Right lobe of liver (tissue), 6 donors: Measurements from ENCODE around the gene BEND6. TPM values are rescaled to one million over a fixed set of nuclear protein-coding genes. Genes with fewer than 3 reads are reported as not detected.

Source experiments
- ATAC-seq, 4 donors: fragments of 200-7000 bp; cut with Tn5 transposase; one replicate each; pipeline ENCODE4 v1.9.1; 2020; ENCODE audit warnings: mild to moderate bottlenecking in 4 of 4, moderate library complexity in 4 of 4
- DNase-seq, 3 donors: peaks; one replicate each; pipeline ENCODE4 v3.0.0-alpha.2; 2020
- H3K27ac ChIP-seq, 3 donors: fragments of 200-600 bp; one replicate each; pipeline ENCODE4 v1.8.0; 2022
- H3K27me3 ChIP-seq, 2 donors: fragments of 200-600 bp; one replicate each; pipeline ENCODE4 v1.8.0; 2022
- H3K36me3 ChIP-seq, 4 donors: fragments of 200-600 bp; sonication (generic) in 1 of 4; one replicate each; pipeline versions ENCODE4 v1.5.1 to v1.8.0; 2017 to 2022; ENCODE audit warnings: control low read depth in 1 of 4
- H3K4me1 ChIP-seq, 4 donors: fragments of 200-600 bp; sonication (generic) in 1 of 4; one replicate each; pipeline versions ENCODE4 v1.5.1 to v1.8.0; 2017 to 2022; ENCODE audit warnings: control low read depth in 1 of 4
- H3K4me3 ChIP-seq, 3 donors: fragments of 200-600 bp; one replicate each; pipeline ENCODE4 v1.8.0; 2022
- H3K9me3 ChIP-seq, 4 donors: fragments of 200-600 bp; sonication (generic) in 1 of 4; one replicate each; pipeline versions ENCODE4 v1.5.1 to v1.8.0; 2017 to 2022; ENCODE audit warnings: control low read depth in 1 of 4
- POLR2A ChIP-seq: fragments of 450-650 bp; IDR thresholded peaks from one replicate; pipeline ENCODE4 v1.6.1; 2017; ENCODE audit warnings: antibody characterized with exemption, mild to moderate bottlenecking
- WGBS: methylation state at CpG from one replicate; pipeline ENCODE4 v1.1.6; 2018; ENCODE audit warnings: low coverage, low lambda C conversion rate; ENCODE audit not compliant: insufficient coverage; ENCODE audit errors: missing lambda C conversion rate; 5-methylcytosine and 5-hydroxymethylcytosine counted together
- intact Hi-C, 2 donors: fragments of 100-400 bp; cut with DNase I; formaldehyde crosslinking; loops; one replicate each; pipeline versions ENCODE4 v1.11.2 to v1.14.1; 2022
- long read RNA-seq: library from polyadenylated mRNA; unstranded; transcript quantifications from one replicate; pipeline ENCODE4 v2.0.0, GENCODE V29; 2019
- total RNA-seq, 6 experiments: library from RNA; depleted of rRNA in 2 of 6; stranded (reverse); fragments of >200 nt in 2 of 6; fragmentation: NEBNext Ultra II Directional in 3 of 6; extraction: Animal tissue kit (Norgen Biotek cat#: 25700) in 3 of 6; gene quantifications; one replicate each; pipeline versions ENCODE4 v1.1.0 to v1.2.4, GENCODE V29; 2016 to 2023
- TF ChIP-seq, protein P1 (sequence below), 4 donors: fragments of 200-600 bp in 3 of 4; fragments of 450-650 bp in 1 of 4; IDR thresholded peaks; one replicate each; pipeline versions ENCODE4 v1.5.1 to v1.8.0; 2016 to 2022; ENCODE audit warnings: antibody characterized with exemption in 4 of 4, mild to moderate bottlenecking in 2 of 4
- donor health status: DM: no; HTN: yes; CAD: no.
- donor health status: DM: no; HTN: no; CAD: no.
- donor health status: DM: no; HTN: no; CAD: no.
- donor health status: DM: no; HTN: yes; CAD: no.
- donor health status: DM: no; HTN: yes; CAD: no.

Gene BEND6, protein sequence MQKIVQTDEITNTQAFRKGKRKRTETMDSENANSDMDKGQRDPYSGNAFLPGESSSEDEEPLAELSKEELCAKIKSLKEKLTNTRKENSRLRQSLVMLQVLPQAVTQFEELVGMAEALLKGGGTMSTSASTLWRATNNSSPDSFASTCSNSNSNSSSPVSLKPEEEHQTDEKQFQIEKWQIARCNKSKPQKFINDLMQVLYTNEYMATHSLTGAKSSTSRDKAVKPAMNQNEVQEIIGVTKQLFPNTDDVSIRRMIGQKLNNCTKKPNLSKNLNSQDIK
- not detected for total RNA-seq
- long read RNA-seq, result 0 reads

DNA sequence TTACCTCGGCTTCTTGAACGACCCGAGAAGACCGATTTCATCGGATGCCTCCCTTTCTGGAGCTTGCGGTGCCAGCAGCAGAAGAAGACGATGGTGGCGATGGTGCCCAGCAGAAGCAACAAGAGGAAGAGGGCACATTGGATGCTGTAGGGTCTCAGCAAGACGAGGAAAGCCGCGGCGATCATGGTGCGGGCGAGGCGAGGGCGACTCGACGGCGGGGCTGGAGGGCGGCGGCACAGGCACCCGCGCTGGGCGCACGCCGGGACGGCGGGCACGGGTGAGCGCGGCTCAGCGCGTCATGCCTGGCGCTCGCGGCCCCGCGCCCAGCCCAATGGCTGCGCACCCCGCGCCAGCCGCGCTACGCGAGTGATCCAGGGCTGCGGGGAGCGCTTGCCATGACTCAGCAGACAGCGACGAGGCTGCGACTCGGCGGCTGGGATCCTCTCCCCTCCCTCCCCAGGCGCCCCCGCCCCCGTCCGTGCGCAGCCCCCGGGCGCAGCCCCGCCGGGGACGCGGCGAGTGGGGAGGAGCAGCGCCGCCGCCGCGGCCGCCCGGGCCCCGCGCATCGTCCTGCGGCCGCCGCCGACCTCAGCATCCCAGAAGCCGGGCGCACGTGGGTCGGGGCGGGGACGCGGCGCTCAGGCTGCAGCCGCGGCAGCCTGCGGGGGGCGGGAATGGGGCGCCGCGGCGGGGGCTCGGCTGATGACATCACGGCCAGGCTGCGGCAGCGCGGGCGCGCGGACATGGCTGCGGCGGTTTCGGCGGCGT, at the start of gene BEND6:
Gene BEND6, plus strand, starts transcription at position 705 of the 768 bp plus-strand sequence. CDS start 26,704 bp downstream, outside the sequence.
- no peak within 1 kb of the TSS for H3K27ac ChIP-seq
- H3K4me3 ChIP-seq, result peak within 1 kb of the TSS; percentile 31 to 57 (median 32)
- peak; percentile 31 to 45 (median 38) for ATAC-seq
- intact Hi-C loops, result no loop called here
- H3K9me3 ChIP-seq, result no peaks in the 10 kb centered on the region
- peaks cover 0 to 9% (median 0%) of the 10 kb centered on the region in 4 donors for H3K4me1 ChIP-seq
- TF ChIP-seq, protein P1, sequence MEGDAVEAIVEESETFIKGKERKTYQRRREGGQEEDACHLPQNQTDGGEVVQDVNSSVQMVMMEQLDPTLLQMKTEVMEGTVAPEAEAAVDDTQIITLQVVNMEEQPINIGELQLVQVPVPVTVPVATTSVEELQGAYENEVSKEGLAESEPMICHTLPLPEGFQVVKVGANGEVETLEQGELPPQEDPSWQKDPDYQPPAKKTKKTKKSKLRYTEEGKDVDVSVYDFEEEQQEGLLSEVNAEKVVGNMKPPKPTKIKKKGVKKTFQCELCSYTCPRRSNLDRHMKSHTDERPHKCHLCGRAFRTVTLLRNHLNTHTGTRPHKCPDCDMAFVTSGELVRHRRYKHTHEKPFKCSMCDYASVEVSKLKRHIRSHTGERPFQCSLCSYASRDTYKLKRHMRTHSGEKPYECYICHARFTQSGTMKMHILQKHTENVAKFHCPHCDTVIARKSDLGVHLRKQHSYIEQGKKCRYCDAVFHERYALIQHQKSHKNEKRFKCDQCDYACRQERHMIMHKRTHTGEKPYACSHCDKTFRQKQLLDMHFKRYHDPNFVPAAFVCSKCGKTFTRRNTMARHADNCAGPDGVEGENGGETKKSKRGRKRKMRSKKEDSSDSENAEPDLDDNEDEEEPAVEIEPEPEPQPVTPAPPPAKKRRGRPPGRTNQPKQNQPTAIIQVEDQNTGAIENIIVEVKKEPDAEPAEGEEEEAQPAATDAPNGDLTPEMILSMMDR (IDR thresholded peaks at IDR 0.05), result no peak
- no peak for TF ChIP-seq POLR2A
- no CpG with 5 or more reads among the region's 107 CpGs for WGBS
- H3K27me3 ChIP-seq, result peaks cover 0 to 17% of the 10 kb centered on the region in 2 donors
- peak in 1 of 3 donors; percentile 40 for DNase-seq
- H3K36me3 ChIP-seq, result no peaks in the 10 kb centered on the region

DNA sequence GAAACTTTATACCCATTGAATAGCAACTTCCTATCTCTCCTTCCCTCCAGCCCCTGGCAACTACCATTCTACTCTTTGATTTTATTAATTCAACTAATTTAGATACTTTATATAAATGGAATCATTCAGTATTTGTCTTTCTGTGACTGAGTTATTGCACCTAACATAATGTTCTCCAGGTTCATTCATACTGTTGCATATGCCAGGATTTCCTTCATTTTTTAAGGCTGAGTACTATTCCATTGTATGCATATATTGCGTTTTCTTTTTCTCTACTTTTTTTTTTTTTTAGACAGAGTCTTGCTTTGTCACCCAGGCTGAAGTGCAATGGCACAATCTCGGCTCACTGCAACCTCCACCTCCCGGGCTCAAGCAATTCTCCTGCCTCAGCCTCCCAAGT, 49.5 kb upstream of the BEND6 start:
- no peak for ATAC-seq
- TF ChIP-seq POLR2A, result no peak
- TF ChIP-seq, protein P1 (IDR thresholded peaks at IDR 0.05), result no peak
- 85% methylated on average over 3 of the region's 3 CpGs for WGBS
- intact Hi-C loops, result loop anchor here in 1 of 2 donors (10.0 kb wide), 1 partner anchor 409 kb away; the partner anchor contains the start of gene PRIM2
- DNase-seq, result no peak
- Histone ChIP-seq H3K27ac (no peak overlapping the region), H3K4me1 (no peaks in the 10 kb centered on the region), H3K36me3 (no peaks in the 10 kb centered on the region), H3K4me3 (no peak overlapping the region), H3K27me3 (no peaks in the 10 kb centered on the region), H3K9me3 (no peaks in the 10 kb centered on the region)

DNA sequence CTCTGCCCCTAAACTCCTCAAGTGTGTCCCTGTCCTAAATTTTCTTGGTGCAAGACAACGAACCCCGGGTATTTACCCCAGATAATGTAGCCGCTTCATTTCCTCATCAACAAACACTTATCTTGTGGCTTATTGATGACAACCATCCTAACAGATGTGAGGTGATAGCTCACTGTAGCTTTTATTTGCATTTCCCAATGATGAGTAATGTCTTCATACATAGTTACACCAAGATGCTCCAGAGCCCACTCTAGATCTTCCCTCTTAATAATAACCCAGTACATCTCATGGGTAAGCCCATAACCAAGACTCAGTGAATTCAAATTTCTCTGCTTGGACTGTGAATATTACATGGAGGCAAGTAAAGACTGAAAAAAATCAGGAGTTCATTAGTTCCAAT, 48.2 kb upstream of the BEND6 start:
- intact Hi-C loops, result loop anchor here in 1 of 2 donors (10.0 kb wide), 1 partner anchor 408 kb away; the partner anchor contains the start of gene PRIM2
- TF ChIP-seq POLR2A, result no peak
- TF ChIP-seq, protein P1 (IDR thresholded peaks at IDR 0.05), result no peak
- Histone ChIP-seq H3K27me3 (no peaks in the 10 kb centered on the region), H3K4me3 (no peak overlapping the region), H3K4me1 (no peaks in the 10 kb centered on the region), H3K36me3 (no peaks in the 10 kb centered on the region), H3K27ac (no peak overlapping the region), H3K9me3 (no peaks in the 10 kb centered on the region)
- 58% methylated on average over 3 of the region's 3 CpGs for WGBS
- DNase-seq (no peak), ATAC-seq (no peak)

DNA sequence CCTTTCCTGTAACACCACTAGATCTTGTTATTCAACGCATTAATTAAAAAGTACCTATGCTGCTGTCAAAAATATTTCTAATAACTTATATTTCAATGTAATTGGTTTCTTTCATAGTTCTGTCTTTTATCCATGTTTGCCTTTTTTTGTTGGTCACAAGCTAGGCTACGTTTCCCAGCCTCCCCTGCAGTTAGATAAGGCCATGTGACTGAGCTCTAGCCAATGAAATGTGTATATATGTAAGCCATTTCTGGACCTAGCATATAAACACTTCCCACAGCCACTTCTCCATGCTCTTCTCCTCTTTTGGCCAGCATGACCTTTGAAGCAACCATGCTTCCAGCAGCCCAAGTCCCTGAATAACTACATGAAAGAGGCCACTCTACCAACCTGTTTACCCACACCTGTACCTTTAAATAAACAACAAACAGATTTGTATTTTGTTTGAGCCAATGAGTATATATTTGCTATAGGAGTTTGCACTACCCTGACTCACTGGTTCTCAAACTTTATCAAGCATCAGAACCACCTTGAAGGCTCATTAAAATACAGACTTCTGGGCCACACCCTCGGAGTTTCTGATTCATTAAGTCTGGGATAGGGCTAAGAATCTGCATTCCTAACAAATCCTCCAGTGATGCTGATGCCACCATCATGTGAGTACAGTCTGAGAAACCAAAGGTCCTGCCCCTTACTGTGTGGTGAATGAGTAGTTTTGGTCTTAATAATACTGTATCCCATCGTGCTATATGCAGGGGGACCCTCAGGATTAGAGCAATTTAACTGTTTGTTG, 45.6 kb upstream of the BEND6 start:
- ATAC-seq (no peak), DNase-seq (no peak)
- Histone ChIP-seq H3K27me3 (no peaks in the 10 kb centered on the region), H3K9me3 (no peaks in the 10 kb centered on the region), H3K36me3 (no peaks in the 10 kb centered on the region), H3K4me3 (no peak overlapping the region), H3K4me1 (no peaks in the 10 kb centered on the region), H3K27ac (no peak overlapping the region)
- intact Hi-C loops, result loop anchor here in 1 of 2 donors (10.0 kb wide), 1 partner anchor 405 kb away; the partner anchor contains the start of gene PRIM2
- 50% methylated on average over 4 of the region's 4 CpGs for WGBS
- TF ChIP-seq, protein P1 (IDR thresholded peaks at IDR 0.05), result no peak
- TF ChIP-seq POLR2A, result no peak
